Adrenal gland (tissue), 12 donors: ENCODE measurements around the gene MYH6. TPM values are rescaled to one million over a fixed set of nuclear protein-coding genes. Genes with fewer than 3 reads are reported as not detected.

Experiments
- DNase-seq, 7 donors: peaks; one replicate each; pipeline ENCODE4 v3.0.0-alpha.2; 2019 to 2020
- H3K27ac ChIP-seq, 5 donors: fragments of 200-600 bp; sonication (generic) in 4 of 5; 1 replicate in 3 of 5; 2 replicates in 2 of 5; pipeline versions ENCODE4 v1.5.1 to v1.8.0; 2016 to 2020; ENCODE audit warnings: mild to moderate bottlenecking in 1 of 5
- H3K27me3 ChIP-seq: fragments of 200-600 bp; 2 replicates; pipeline ENCODE4 v1.8.0; 2021
- H3K36me3 ChIP-seq, 2 donors: fragments of 200-600 bp; replicated peaks in 1 of 2; 1 replicate in 1 of 2; 2 replicates in 1 of 2; pipeline versions ENCODE4 v1.5.1 to v1.8.0; 2018 to 2022
- H3K4me1 ChIP-seq, 2 donors: fragments of 200-600 bp; replicated peaks in 1 of 2; 1 replicate in 1 of 2; 2 replicates in 1 of 2; pipeline versions ENCODE4 v1.5.1 to v1.8.0; 2018 to 2021
- H3K4me3 ChIP-seq, 4 donors: fragments of 200-600 bp; sonication (generic) in 3 of 4; one replicate each; pipeline ENCODE4 v1.5.1; 2016 to 2018
- H3K9me3 ChIP-seq, 3 donors: fragments of 200-600 bp; sonication (generic) in 1 of 3; replicated peaks in 1 of 3; 1 replicate in 2 of 3; 2 replicates in 1 of 3; pipeline versions ENCODE4 v1.5.1 to v1.8.0; 2016 to 2021
- POLR2A ChIP-seq, 2 donors: fragments of 450-650 bp; IDR thresholded peaks; one replicate each; pipeline ENCODE4 v1.6.1; 2017; ENCODE audit warnings: antibody characterized with exemption in 2 of 2, mild to moderate bottlenecking in 2 of 2, moderate library complexity in 1 of 2
- WGBS, 4 donors: extraction: QIAGEN DNeasy Blood & Tissue Kit in 2 of 4; methylation state at CpG; one replicate each; pipeline versions ENCODE4 v1.1.5 to v1.1.7; 2013 to 2017; 5-methylcytosine and 5-hydroxymethylcytosine counted together
- intact Hi-C, 2 donors: fragments of 100-400 bp; cut with DNase I; formaldehyde crosslinking; loops; one replicate each; pipeline versions ENCODE4 v1.14.1 to v1.15.0; 2022 to 2023
- polyA plus RNA-seq, 3 donors: library from polyadenylated mRNA; stranded (reverse); fragments of 200-250 nt in 2 of 3; fragments of 350-450 nt in 1 of 3; fragmentation: Illumina TruSeq in 1 of 3; extraction: RNeasy Lipid Tissue Mini Kit (QIAGEN cat#74804) in 1 of 3; gene quantifications; one replicate each; pipeline ENCODE4 v1.2.3, GENCODE V29; 2013 to 2014
- total RNA-seq, 9 donors: library from RNA; depleted of rRNA in 4 of 9; stranded (reverse); fragments of >200 nt in 4 of 9; fragments of 120-200 nt in 1 of 9; fragmentation: NEBNext Ultra II Directional in 1 of 9; extraction: Animal tissue kit (Norgen Biotek cat#: 25700) in 1 of 9; gene quantifications; one replicate each; pipeline versions ENCODE4 v1.1.0 to v1.2.4, GENCODE V29; 2013 to 2023
- TF ChIP-seq, protein P1 (sequence below), 6 experiments: fragments of 450-650 bp in 4 of 6; fragments of 200-600 bp in 2 of 6; sonication (generic) in 1 of 6; IDR thresholded peaks; 1 replicate in 5 of 6; 2 replicates in 1 of 6; pipeline versions ENCODE4 v1.5.1 to v1.8.0; 2016 to 2021; ENCODE audit warnings: antibody characterized with exemption in 6 of 6, mild to moderate bottlenecking in 2 of 6, moderate library complexity in 1 of 6
- donor health status: healthy with polysubstance abuse.
- donor health status: Bipolar disorder and iron deficiency.
- donor health status: DM: yes; HTN: yes; CAD: no.
- donor health status: DM: no; HTN: no; CAD: no.
- donor health status: DM: no; HTN: no; CAD: no.
- donor health status: DM: yes; HTN: yes; CAD: no.

Gene MYH6
- total and polyA plus RNA-seq, 12 donors: under 0.01 to 5.2 (median 0.27) TPM; not detected in 5

DNA sequence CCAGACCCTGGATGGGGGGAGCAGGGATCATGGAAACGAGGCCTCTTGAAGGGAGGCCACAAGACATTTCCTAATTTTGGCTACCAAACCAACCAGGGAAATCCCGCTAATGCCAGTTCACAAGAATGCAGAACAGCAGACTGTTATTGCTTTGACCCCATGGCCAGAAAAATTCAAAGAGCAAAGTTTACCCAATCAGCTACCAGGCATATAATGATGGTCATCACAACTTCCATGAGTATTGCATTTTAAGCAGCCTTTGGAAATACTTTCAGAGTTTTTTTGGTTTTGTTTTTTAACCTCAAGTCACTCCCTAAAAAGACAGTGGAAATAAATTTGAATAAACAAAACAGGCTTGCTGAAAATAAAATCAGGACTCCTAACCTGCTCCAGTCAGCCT is 35.6 kb downstream of the MYH6 start, which contains the start of gene IL25:
Gene IL25, plus strand, starts transcription at position 301 of the 400 bp plus-strand sequence.
- Histone ChIP-seq H3K36me3 (no peaks in the 10 kb centered on the region), H3K27me3 (no peaks in the 10 kb centered on the region), H3K27ac (no peak within 1 kb of the TSS), H3K4me3 (no peak within 1 kb of the TSS), H3K9me3 (no peaks in the 10 kb centered on the region), H3K4me1 (no peaks in the 10 kb centered on the region)
- TF ChIP-seq, protein P1, sequence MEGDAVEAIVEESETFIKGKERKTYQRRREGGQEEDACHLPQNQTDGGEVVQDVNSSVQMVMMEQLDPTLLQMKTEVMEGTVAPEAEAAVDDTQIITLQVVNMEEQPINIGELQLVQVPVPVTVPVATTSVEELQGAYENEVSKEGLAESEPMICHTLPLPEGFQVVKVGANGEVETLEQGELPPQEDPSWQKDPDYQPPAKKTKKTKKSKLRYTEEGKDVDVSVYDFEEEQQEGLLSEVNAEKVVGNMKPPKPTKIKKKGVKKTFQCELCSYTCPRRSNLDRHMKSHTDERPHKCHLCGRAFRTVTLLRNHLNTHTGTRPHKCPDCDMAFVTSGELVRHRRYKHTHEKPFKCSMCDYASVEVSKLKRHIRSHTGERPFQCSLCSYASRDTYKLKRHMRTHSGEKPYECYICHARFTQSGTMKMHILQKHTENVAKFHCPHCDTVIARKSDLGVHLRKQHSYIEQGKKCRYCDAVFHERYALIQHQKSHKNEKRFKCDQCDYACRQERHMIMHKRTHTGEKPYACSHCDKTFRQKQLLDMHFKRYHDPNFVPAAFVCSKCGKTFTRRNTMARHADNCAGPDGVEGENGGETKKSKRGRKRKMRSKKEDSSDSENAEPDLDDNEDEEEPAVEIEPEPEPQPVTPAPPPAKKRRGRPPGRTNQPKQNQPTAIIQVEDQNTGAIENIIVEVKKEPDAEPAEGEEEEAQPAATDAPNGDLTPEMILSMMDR (IDR thresholded peaks at IDR 0.05): no peak
- TF ChIP-seq POLR2A (IDR thresholded peaks at IDR 0.05): no peak
- 66 to 73% (median 71%) methylated on average over 2 of the region's 2 CpGs for WGBS, 4 donors
- no peak for DNase-seq
- intact Hi-C loops: no loop called here

DNA sequence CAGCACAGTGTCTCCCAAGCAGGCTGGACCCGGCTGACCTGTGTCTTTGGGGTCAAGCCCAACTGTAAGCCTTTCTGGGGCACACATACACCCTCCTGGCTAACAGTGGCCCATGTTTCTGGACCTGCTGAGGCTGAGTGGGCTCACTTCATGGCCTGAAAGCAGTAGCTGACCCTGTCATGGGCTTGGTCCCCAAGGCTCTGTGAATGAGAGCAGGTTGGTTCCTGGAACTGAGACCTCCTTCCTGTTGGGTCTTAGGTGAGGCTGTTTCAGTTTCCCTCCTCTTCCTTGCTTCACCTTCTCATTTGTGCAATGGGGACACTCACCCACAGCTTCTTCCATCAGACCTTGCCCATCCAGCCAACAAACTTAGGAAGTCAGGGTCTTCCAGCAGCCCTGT is 36.2 kb downstream of the MYH6 start:
- Histone ChIP-seq H3K27ac (no peak overlapping the region), H3K9me3 (no peaks in the 10 kb centered on the region), H3K4me1 (peaks cover 0 to 1% of the 10 kb centered on the region in 2 donors), H3K36me3 (no peaks in the 10 kb centered on the region), H3K27me3 (no peaks in the 10 kb centered on the region), H3K4me3 (no peak overlapping the region)
- DNase-seq: no peak
- 80 to 88% (median 84%) methylated on average over 1 of the region's 1 CpG for WGBS, 4 donors
- intact Hi-C loops: no loop called here
- TF ChIP-seq, protein P1 (IDR thresholded peaks at IDR 0.05): no peak
- no peak for TF ChIP-seq POLR2A (IDR thresholded peaks at IDR 0.05)

DNA sequence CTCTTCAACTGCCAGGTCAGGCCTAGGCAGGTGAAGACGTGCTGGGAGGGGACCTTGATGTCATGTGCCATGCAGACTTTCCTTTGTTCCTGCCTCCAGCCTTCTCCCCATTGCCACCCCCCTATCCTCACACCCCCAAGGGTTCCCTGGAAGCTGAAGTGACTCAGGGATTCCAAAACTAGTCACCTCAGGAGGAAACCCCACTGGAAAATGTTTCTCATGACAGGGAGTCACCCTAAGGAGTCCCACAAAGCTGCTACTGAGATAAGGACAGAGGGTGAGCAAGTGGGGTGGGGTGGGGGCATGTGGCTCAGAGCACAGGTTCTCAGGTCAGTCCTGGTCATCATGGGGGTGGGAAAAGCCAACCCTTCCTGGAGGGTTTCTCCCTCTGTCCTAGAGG is 37.9 kb downstream of the MYH6 start:
- 50 to 88% (median 69%) methylated on average over 1 of the region's 1 CpG for WGBS, 4 donors
- Histone ChIP-seq H3K9me3 (no peaks in the 10 kb centered on the region), H3K36me3 (no peaks in the 10 kb centered on the region), H3K4me3 (no peak overlapping the region), H3K27ac (no peak overlapping the region), H3K4me1 (peaks cover 0 to 4% of the 10 kb centered on the region in 2 donors), H3K27me3 (peaks cover 9% of the 10 kb centered on the region)
- no peak for TF ChIP-seq POLR2A (IDR thresholded peaks at IDR 0.05)
- TF ChIP-seq, protein P1 (IDR thresholded peaks at IDR 0.05): no peak
- intact Hi-C loops: no loop called here
- DNase-seq: no peak

DNA sequence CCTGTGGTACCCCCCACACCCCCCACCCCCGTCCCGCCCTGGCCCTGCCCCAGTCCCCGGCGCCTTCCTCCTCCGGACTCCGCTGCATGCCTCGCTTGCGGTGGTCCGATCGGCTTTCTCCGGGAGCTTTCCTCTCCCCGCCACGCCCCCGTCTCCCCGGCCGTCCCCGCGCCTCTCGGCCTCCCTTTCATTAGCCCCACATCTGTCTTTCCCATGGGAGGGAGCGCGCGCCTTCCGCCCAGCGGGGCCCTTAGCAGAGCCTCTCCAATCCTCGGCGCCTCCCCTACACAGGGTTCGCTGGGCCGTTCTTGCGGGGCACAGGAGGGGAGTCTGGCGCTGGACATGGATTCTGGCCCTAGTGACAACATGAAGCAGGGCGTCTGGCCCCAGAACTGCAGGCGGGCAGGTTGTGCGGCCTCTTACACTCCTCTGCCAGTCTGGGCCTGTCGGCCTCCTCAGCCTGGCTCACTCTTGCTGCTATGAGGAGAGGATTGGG is 41.6 kb downstream of the MYH6 start:
- TF ChIP-seq, protein P1 (IDR thresholded peaks at IDR 0.05): no peak
- TF ChIP-seq POLR2A (IDR thresholded peaks at IDR 0.05): no peak
- 49 to 70% (median 52%) methylated on average over 16 to 34 of the region's 34 CpGs for WGBS, 4 donors
- Histone ChIP-seq H3K27me3 (peaks cover 12% of the 10 kb centered on the region), H3K27ac (peak overlapping the region in 2 of 5 donors; percentile 83 to 85), H3K4me1 (peaks cover 0 to 4% of the 10 kb centered on the region in 2 donors), H3K4me3 (peak overlapping the region in 1 of 4 donors; percentile 49), H3K9me3 (no peaks in the 10 kb centered on the region), H3K36me3 (no peaks in the 10 kb centered on the region)
- peak; percentile 18 to 80 (median 37) for DNase-seq
- intact Hi-C loops: no loop called here
